Kidney (tissue), 14 donors: ENCODE data around the gene ERICH2. TPM values are rescaled to one million over a fixed set of nuclear protein-coding genes. Genes with fewer than 3 reads are reported as not detected.

ENCODE experiments used
- DNase-seq, 5 donors: peaks; one replicate each; pipeline ENCODE4 v3.0.0-alpha.2; 2013 to 2020
- FAIRE-seq: peaks from 2 replicates; lab custom pipeline; 2012; peaks lifted over from hg19 to GRCh38; lab: Jason Lieb, UNC
- H3K27ac ChIP-seq, 2 donors: one replicate each; pipeline ENCODE4 v1.7.0; 2013; ENCODE audit warnings: low read depth in 2 of 2, low read length in 2 of 2, inconsistent platforms in 1 of 2
- H3K27me3 ChIP-seq: one replicate; pipeline ENCODE4 v1.7.1; 2013; ENCODE audit warnings: low read length, inconsistent platforms; ENCODE audit not compliant: control insufficient read depth, insufficient read depth
- H3K36me3 ChIP-seq, 3 donors: one replicate each; pipeline versions ENCODE4 v1.7.0 to v1.7.1; 2013; ENCODE audit warnings: low read length in 3 of 3, control low read depth in 1 of 3, inconsistent platforms in 1 of 3; ENCODE audit not compliant: insufficient read depth in 3 of 3, control insufficient read depth in 2 of 3
- H3K4me1 ChIP-seq, 3 donors: one replicate each; pipeline versions ENCODE4 v1.7.0 to v1.7.1; 2013; ENCODE audit warnings: low read length in 3 of 3, inconsistent platforms in 1 of 3, low read depth in 1 of 3; ENCODE audit not compliant: control insufficient read depth in 2 of 3, insufficient read depth in 2 of 3
- H3K4me3 ChIP-seq, 3 donors: one replicate each; pipeline versions ENCODE4 v1.7.0 to v1.8.1; 2013; ENCODE audit warnings: low read length in 3 of 3, control low read depth in 1 of 3, inconsistent platforms in 1 of 3
- H3K9ac ChIP-seq, 3 donors: one replicate each; pipeline versions ENCODE4 v1.7.0 to v1.7.1; 2013; ENCODE audit warnings: low read length in 3 of 3, control low read depth in 1 of 3, inconsistent platforms in 1 of 3
- H3K9me3 ChIP-seq, 3 donors: one replicate each; pipeline versions ENCODE4 v1.7.0 to v1.7.1; 2013; ENCODE audit warnings: low read length in 3 of 3, control low read depth in 1 of 3, inconsistent platforms in 1 of 3; ENCODE audit not compliant: control insufficient read depth in 2 of 3, insufficient read depth in 1 of 3
- CTCF ChIP-seq: IDR thresholded peaks from 3 replicates; pipeline ENCODE4 v1.5.1; 2012; ENCODE audit warnings: mild to moderate bottlenecking, moderate library complexity, borderline replicate concordance; ENCODE audit not compliant: insufficient read depth; ENCODE audit errors: extremely low read depth
- intact Hi-C: fragments of 100-400 bp; cut with DNase I; formaldehyde crosslinking; loops from one replicate; pipeline ENCODE4 v1.11.1; 2022
- polyA plus RNA-seq: library from polyadenylated mRNA; stranded (reverse); fragments of 350-450 nt; fragmentation: Illumina TruSeq; extraction: RNeasy Lipid Tissue Mini Kit (QIAGEN cat#74804); gene quantifications from one replicate; pipeline ENCODE4 v1.2.3, GENCODE V29; 2014; ENCODE audit warnings: low read depth, low replicate concordance; ENCODE audit not compliant: insufficient read depth
- total RNA-seq: library from RNA; stranded (reverse); fragmentation: NEBNext Ultra II Directional; extraction: Animal tissue kit (Norgen Biotek cat#: 25700); gene quantifications from one replicate; pipeline ENCODE4 v1.2.1, GENCODE V29; 2021
- donor health status: control.
- donor health status: control.
- donor health status: control.
- donor health status: control.
- donor health status: control.
- donor health status: DM: yes; HTN: yes; CAD: no.
- donor health status: Normal renal cell carcinoma (clear cell type).

The ERICH2 gene
- total and polyA plus RNA-seq, 2 donors from 2014 or later = 0.91 to 4.0 TPM

GRCh38 chr2:170737406-170737805 is 32.8 kb upstream of the ERICH2 start:
- intact Hi-C loops = no loop called here
- Histone ChIP-seq H3K9me3 (no peaks in the 10 kb centered on the region), H3K4me3 (no peak overlapping the region), H3K36me3 (no peaks in the 10 kb centered on the region), H3K4me1 (no peaks in the 10 kb centered on the region), H3K9ac (no peak overlapping the region), H3K27me3 (no peaks in the 10 kb centered on the region), H3K27ac (no peak overlapping the region)
- TF ChIP-seq CTCF = no peak
- DNase-seq (no peak), FAIRE-seq (no peak)

GRCh38 chr2:170737821-170738220 is 32.4 kb upstream of the ERICH2 start:
- Histone ChIP-seq H3K27ac (no peak overlapping the region), H3K9me3 (no peaks in the 10 kb centered on the region), H3K36me3 (no peaks in the 10 kb centered on the region), H3K4me3 (no peak overlapping the region), H3K9ac (no peak overlapping the region), H3K4me1 (no peaks in the 10 kb centered on the region), H3K27me3 (no peaks in the 10 kb centered on the region)
- FAIRE-seq (no peak), DNase-seq (no peak)
- no peak for TF ChIP-seq CTCF
- intact Hi-C loops = no loop called here

- Histone ChIP-seq H3K9ac (no peak overlapping the region), H3K4me3 (no peak overlapping the region), H3K4me1 (no peaks in the 10 kb centered on the region), H3K27ac (no peak overlapping the region), H3K9me3 (no peaks in the 10 kb centered on the region), H3K27me3 (no peaks in the 10 kb centered on the region), H3K36me3 (no peaks in the 10 kb centered on the region)
- no peak for TF ChIP-seq CTCF
- FAIRE-seq (no peak), DNase-seq (peak in 1 of 5 donors; percentile 49)
- intact Hi-C loops = no loop called here
Observed at GRCh38 chr2:170739048-170739447, 31.1 kb upstream of the ERICH2 start.

DNA sequence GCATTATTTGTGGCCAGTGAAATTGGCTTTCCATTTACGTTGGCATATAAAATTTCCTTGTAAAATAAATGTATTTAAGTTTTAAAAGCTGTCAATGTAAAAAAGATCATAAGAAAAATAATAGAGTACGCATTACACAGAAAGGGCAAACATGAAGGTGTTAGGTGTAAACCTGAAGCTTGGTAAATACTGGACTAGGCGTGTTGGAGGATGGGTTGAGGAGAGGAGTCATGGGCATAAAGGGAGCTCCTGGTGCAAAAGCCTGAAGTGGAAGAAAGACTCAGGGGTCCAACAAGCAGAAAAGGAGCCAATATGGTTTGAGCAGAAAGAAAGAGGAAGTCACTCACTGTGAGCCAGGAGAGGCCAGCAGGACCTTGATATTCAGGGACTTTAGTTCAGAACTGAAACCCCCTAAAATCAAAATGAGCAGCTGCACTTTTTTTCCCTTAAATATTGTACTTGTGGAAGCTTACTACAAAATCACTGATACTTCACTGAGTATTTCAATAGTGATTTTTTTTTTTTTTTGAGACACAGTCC is 30.6 kb upstream of the ERICH2 start:
- no peak overlapping the region for H3K9ac ChIP-seq
- H3K4me1 ChIP-seq = no peaks in the 10 kb centered on the region
- no peaks in the 10 kb centered on the region for H3K27me3 ChIP-seq
- no peaks in the 10 kb centered on the region for H3K36me3 ChIP-seq
- no peak overlapping the region for H3K4me3 ChIP-seq
- DNase-seq (no peak), FAIRE-seq (no peak)
- H3K9me3 ChIP-seq = no peaks in the 10 kb centered on the region
- intact Hi-C loops = no loop called here
- H3K27ac ChIP-seq = no peak overlapping the region
- no peak for TF ChIP-seq CTCF
